Panc1 (cell line): ENCODE measurements around the gene GAS2.

Experiments
- CTCF ChIP-seq: fragments of 450-650 bp; IDR thresholded peaks from 2 replicates; pipeline ENCODE4 v1.5.1; 2017; ENCODE audit warnings: mild to moderate bottlenecking
- TF ChIP-seq, protein P1 (sequence below), 2 experiments: IDR thresholded peaks; 2 replicates each; pipeline ENCODE4 v1.6.1; 2011 to 2012; ENCODE audit warnings: low read depth in 2 of 2, control low read depth in 1 of 2, low read length in 1 of 2, mild to moderate bottlenecking in 1 of 2, moderate library complexity in 1 of 2; ENCODE audit not compliant: insufficient read depth in 1 of 2

DNA sequence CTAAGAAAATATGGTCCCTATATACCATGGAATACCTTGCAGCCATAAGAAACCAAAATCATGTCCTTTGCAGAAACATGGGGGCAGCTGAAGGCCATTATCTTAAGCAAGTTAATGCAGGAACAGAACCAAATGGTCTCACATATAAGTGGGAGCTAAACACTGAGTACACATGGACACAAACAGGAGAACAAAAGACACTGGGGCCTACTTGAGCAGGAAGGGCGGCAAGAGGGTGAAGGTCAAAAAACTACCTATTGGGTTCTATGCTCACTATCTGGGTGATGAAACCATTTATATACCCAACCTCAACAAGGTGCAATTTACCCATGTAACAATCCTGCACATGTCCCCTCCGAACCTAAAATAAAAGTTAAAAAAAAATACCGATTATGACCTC lies 22.5 kb downstream of the GAS2 start:
- no peak for TF ChIP-seq CTCF
- TF ChIP-seq, protein P1, sequence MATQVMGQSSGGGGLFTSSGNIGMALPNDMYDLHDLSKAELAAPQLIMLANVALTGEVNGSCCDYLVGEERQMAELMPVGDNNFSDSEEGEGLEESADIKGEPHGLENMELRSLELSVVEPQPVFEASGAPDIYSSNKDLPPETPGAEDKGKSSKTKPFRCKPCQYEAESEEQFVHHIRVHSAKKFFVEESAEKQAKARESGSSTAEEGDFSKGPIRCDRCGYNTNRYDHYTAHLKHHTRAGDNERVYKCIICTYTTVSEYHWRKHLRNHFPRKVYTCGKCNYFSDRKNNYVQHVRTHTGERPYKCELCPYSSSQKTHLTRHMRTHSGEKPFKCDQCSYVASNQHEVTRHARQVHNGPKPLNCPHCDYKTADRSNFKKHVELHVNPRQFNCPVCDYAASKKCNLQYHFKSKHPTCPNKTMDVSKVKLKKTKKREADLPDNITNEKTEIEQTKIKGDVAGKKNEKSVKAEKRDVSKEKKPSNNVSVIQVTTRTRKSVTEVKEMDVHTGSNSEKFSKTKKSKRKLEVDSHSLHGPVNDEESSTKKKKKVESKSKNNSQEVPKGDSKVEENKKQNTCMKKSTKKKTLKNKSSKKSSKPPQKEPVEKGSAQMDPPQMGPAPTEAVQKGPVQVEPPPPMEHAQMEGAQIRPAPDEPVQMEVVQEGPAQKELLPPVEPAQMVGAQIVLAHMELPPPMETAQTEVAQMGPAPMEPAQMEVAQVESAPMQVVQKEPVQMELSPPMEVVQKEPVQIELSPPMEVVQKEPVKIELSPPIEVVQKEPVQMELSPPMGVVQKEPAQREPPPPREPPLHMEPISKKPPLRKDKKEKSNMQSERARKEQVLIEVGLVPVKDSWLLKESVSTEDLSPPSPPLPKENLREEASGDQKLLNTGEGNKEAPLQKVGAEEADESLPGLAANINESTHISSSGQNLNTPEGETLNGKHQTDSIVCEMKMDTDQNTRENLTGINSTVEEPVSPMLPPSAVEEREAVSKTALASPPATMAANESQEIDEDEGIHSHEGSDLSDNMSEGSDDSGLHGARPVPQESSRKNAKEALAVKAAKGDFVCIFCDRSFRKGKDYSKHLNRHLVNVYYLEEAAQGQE (IDR thresholded peaks at IDR 0.05; ENCODE audit: insufficient read depth in 1 of 2, low read depth in 2 of 2, low read length in 1 of 2), result no peak
